Duodenal mucosa (tissue), 2 donors: ENCODE data around the gene SPESP1.

Experiments used
- H3K27ac ChIP-seq: one replicate; pipeline ENCODE4 v1.7.0; 2013; ENCODE audit warnings: low read depth, low read length
- H3K27me3 ChIP-seq, 2 donors: one replicate each; pipeline ENCODE4 v1.7.0; 2013; ENCODE audit warnings: low read length in 2 of 2, control low read depth in 1 of 2; ENCODE audit not compliant: insufficient read depth in 2 of 2, control insufficient read depth in 1 of 2
- H3K36me3 ChIP-seq, 2 donors: one replicate each; pipeline ENCODE4 v1.7.0; 2013; ENCODE audit warnings: low read length in 2 of 2, control low read depth in 1 of 2; ENCODE audit not compliant: insufficient read depth in 2 of 2, control insufficient read depth in 1 of 2
- H3K4me1 ChIP-seq, 2 donors: one replicate each; pipeline ENCODE4 v1.7.0; 2013; ENCODE audit warnings: low read length in 2 of 2, control low read depth in 1 of 2; ENCODE audit not compliant: insufficient read depth in 2 of 2, control insufficient read depth in 1 of 2
- H3K4me3 ChIP-seq, 2 donors: one replicate each; pipeline ENCODE4 v1.7.0; 2013; ENCODE audit warnings: low read length in 2 of 2, low read depth in 1 of 2
- H3K9ac ChIP-seq, 2 donors: one replicate each; pipeline ENCODE4 v1.7.0; 2013; ENCODE audit warnings: low read length in 2 of 2, low read depth in 1 of 2
- H3K9me3 ChIP-seq, 2 donors: one replicate each; pipeline ENCODE4 v1.7.0; 2013; ENCODE audit warnings: low read length in 2 of 2, control low read depth in 1 of 2; ENCODE audit not compliant: control insufficient read depth in 1 of 2

The SPESP1 gene

GRCh38 chr15:68909601-68910100 lies 20.7 kb upstream of the SPESP1 start:
- Histone ChIP-seq H3K36me3 (no peaks in the 10 kb centered on the region), H3K4me1 (no peaks in the 10 kb centered on the region)

GRCh38 chr15:68910341-68910740 lies 20.0 kb upstream of the SPESP1 start:
- H3K9ac ChIP-seq: no peak overlapping the region
- H3K9me3 ChIP-seq: no peaks in the 10 kb centered on the region
- H3K27me3 ChIP-seq: peaks cover 0 to 6% of the 10 kb centered on the region in 2 donors
- H3K4me1 ChIP-seq: no peaks in the 10 kb centered on the region
- H3K36me3 ChIP-seq: no peaks in the 10 kb centered on the region
- no peak overlapping the region for H3K27ac ChIP-seq
- H3K4me3 ChIP-seq: no peak overlapping the region

More at GRCh38 chr15:68909601-68910100, 20.7 kb upstream of the SPESP1 start:
- no peak overlapping the region for H3K4me3 ChIP-seq
- H3K27ac ChIP-seq: no peak overlapping the region
- H3K9me3 ChIP-seq: no peaks in the 10 kb centered on the region
- H3K9ac ChIP-seq: no peak overlapping the region
- peaks cover 0 to 6% of the 10 kb centered on the region in 2 donors for H3K27me3 ChIP-seq

GRCh38 chr15:68910816-68911215 lies 19.5 kb upstream of the SPESP1 start:
- Histone ChIP-seq H3K27me3 (peaks cover 0 to 6% of the 10 kb centered on the region in 2 donors), H3K9me3 (no peaks in the 10 kb centered on the region), H3K27ac (no peak overlapping the region), H3K4me1 (no peaks in the 10 kb centered on the region), H3K9ac (no peak overlapping the region), H3K36me3 (no peaks in the 10 kb centered on the region), H3K4me3 (no peak overlapping the region)

GRCh38 chr15:68921926-68922325 lies 8.4 kb upstream of the SPESP1 start:
- Histone ChIP-seq H3K4me1 (no peaks in the 10 kb centered on the region), H3K36me3 (no peaks in the 10 kb centered on the region), H3K27ac (no peak overlapping the region), H3K9me3 (no peaks in the 10 kb centered on the region), H3K27me3 (peaks cover 0 to 6% of the 10 kb centered on the region in 2 donors), H3K9ac (no peak overlapping the region), H3K4me3 (no peak overlapping the region)

- Histone ChIP-seq H3K4me1 (no peaks in the 10 kb centered on the region), H3K27ac (no peak overlapping the region), H3K27me3 (peaks cover 0 to 9% of the 10 kb centered on the region in 2 donors), H3K36me3 (no peaks in the 10 kb centered on the region), H3K4me3 (no peak overlapping the region), H3K9ac (no peak overlapping the region), H3K9me3 (no peaks in the 10 kb centered on the region)
These were observed 5.3 kb upstream of the SPESP1 start for GRCh38 chr15:68924866-68925560.

- Histone ChIP-seq H3K4me1 (no peaks in the 10 kb centered on the region), H3K27ac (no peak overlapping the region), H3K4me3 (no peak overlapping the region), H3K9me3 (no peaks in the 10 kb centered on the region), H3K9ac (no peak overlapping the region), H3K27me3 (peaks cover 0 to 7% of the 10 kb centered on the region in 2 donors), H3K36me3 (no peaks in the 10 kb centered on the region)
These were observed 2.7 kb downstream of the SPESP1 start for GRCh38 chr15:68933001-68933400.

GRCh38 chr15:68934341-68934740 lies 4.0 kb downstream of the SPESP1 start:
- Histone ChIP-seq H3K4me3 (no peak overlapping the region), H3K27ac (no peak overlapping the region), H3K36me3 (no peaks in the 10 kb centered on the region), H3K9ac (no peak overlapping the region), H3K4me1 (no peaks in the 10 kb centered on the region), H3K9me3 (no peaks in the 10 kb centered on the region), H3K27me3 (peaks cover 0 to 7% of the 10 kb centered on the region in 2 donors)

- Histone ChIP-seq H3K4me1 (no peaks in the 10 kb centered on the region), H3K9ac (no peak overlapping the region), H3K9me3 (no peaks in the 10 kb centered on the region), H3K27me3 (peaks cover 0 to 4% of the 10 kb centered on the region in 2 donors), H3K27ac (no peak overlapping the region), H3K36me3 (no peaks in the 10 kb centered on the region), H3K4me3 (no peak overlapping the region)
These were observed 5.1 kb downstream of the SPESP1 start for GRCh38 chr15:68935400-68935937.

GRCh38 chr15:68939501-68939900 lies 9.2 kb downstream of the SPESP1 start:
- no peaks in the 10 kb centered on the region for H3K9me3 ChIP-seq
- H3K27me3 ChIP-seq: peaks cover 0 to 4% of the 10 kb centered on the region in 2 donors
- H3K4me1 ChIP-seq: no peaks in the 10 kb centered on the region
- no peak overlapping the region for H3K9ac ChIP-seq
- no peak overlapping the region for H3K4me3 ChIP-seq
- no peaks in the 10 kb centered on the region for H3K36me3 ChIP-seq
- H3K27ac ChIP-seq: no peak overlapping the region

- Histone ChIP-seq H3K9me3 (no peaks in the 10 kb centered on the region), H3K4me1 (no peaks in the 10 kb centered on the region), H3K4me3 (no peak overlapping the region), H3K27me3 (no peaks in the 10 kb centered on the region), H3K36me3 (no peaks in the 10 kb centered on the region), H3K27ac (no peak overlapping the region), H3K9ac (no peak overlapping the region)
These were observed 21.5 kb downstream of the SPESP1 start for GRCh38 chr15:68951813-68952212.
